Stimulated activated CD8-positive, alpha-beta memory T cell treated with anti-CD3 and anti-CD28 coated beads, Interleukin-7, amount 100 ng/mL, for 1 hour (primary cell): ENCODE measurements around the gene EPHA2.
"Not testable (repeated sequence)": the region's sequence is repeated elsewhere in the genome, so short reads cannot be mapped to it uniquely, and the experiment has no call there.

Experiments used
- DNase-seq, 2 donors: peaks; one replicate each; pipeline ENCODE4 v3.0.0-alpha.2; 2020; ENCODE audit warnings: low read depth in 2 of 2

Gene EPHA2

DNA sequence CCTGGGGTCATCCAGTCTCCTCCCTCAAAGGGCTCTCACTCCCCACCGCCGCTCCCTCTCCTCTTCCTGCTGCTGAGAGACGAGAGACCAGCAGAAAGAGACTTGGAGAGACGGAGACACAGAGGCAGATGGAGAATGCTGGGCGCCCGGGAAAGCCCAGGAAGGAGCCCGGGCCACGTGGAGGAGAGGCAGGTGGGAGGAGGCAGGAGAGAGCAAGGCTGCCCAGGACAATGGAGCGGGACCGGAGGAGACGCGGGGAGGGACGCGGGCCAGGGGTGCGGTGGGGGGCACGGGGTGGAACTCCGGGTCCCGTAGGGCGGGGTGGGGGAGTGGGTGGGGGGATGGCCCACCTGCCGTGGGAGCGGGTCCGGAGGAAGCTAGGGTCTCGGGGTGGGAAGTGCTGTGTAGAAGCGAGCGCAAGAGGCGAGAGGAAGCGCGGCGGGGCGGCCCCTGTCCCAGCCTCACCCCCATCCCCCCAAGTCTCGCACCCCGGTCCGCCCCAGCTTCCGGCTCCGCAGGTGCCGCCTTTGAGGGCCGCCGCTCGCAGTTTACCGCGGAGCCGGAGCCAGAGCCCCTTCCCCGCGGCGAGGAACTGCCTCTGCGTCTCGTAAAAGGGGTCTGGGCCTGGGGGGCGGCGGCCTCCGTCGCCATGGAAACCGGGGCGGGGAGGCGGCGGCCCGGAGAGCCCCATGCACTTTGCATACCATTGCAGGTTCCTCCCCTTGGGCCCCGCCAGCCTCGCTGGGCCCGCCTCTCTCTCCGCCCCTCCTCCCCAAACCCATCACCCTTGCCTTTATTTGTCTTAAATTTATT lies 11.7 kb upstream of the EPHA2 start:
- peak; percentile 14 to 24 for DNase-seq

GRCh38 chr1:16166117-16166516 lies 10.2 kb upstream of the EPHA2 start:
- DNase-seq, result no peak

DNA sequence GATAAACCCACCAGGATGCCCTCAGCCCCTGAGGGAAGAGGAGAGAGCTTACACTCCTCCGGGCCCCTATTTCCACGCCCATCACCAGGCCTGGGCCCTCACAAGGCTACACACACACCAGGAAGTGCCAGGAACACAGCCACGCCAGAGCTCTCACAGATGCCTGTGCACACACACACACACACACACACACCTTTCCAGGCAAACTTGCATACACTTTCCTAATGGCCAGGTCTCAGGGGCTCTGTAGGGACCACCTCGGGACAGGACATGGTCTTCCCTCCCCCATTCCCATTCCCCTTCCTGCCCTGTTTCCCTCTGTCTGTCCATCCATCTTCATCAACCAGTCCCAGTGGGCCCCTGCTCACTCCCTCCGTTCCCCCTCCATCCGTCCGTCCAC lies 9.7 kb upstream of the EPHA2 start:
- no peak for DNase-seq

DNA sequence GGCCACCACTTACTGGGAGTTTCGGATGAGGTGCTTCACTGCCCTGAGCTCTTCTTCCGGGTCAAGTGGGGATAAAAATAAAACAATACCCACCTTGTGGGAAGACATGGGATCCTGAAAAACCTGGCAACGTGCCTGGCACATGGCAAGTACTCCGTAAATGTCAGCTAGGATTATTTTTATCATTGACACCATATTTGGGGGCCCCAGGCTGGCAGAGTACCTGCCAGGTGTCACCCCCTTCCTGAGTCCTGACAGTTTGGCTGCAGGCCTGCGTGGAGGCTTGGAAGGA lies 9.2 kb upstream of the EPHA2 start:
- no peak for DNase-seq

DNA sequence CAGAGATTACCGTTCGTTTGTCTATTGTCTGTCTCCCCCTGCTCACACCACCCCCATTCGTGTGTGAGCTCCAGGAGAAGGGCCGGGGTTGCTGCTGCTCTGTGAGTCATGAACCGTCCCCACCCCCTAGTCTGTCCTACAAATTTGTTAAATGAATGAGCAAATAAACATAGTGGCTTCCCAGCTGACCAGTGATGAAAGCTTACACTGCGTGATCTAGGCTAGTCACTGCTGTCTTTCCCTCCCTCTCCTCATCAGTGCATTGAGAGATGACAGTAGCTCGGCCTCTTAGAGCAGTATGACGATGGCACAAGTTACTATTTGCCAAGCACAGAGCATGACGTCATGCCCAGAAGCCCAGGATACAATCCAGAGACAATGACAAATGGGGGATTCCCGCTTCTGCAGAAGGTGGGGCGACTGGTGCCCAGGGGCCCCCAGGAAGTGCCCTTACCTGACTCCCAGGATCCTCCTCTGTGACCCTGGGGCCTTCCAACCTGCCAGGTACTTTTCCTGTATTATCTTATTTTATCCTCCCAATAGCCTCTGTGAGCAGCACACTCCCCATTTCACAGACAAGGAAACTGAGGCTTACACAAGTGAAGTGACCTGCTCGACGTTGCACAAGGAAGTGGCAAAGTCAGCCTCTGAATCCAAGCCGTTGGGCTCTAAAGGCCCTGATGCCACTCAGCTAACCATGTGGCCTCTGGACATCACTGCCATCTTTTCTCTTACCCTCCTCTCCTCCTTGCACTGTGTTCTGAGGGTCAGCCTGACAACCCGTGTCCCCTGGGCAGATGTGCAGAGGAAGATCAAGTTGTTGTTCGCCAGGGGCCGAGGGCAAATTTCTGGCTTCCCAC lies 8.6 kb upstream of the EPHA2 start:
- DNase-seq, result no peak

DNA sequence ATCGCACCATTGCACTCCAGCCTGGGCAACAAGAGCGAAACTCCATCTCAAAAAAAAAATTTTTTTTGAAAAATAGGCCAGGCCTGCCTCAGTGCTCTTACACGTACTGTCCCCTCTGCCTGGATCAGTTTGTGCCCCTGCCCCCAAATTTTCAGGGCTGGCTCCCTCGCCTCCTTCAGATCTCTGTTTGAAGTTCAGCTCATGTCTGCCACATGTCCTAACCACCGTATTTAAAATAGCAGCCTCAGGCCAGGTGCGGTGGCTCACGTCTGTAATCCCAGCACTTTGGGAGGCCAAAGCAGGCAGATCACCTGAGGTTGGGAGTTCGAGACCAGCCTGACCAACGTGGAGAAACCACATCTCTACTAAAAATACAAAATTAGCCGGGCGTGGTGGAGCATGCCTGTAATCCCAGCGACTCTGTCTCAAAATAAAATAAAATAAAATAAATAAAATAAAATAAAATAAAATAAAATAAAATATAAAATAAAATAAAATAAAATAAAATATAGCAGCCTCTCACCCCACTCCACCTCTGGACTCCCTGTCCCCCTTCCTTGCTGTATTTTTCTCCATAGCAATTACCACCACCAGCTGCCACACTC lies 7.8 kb upstream of the EPHA2 start:
- DNase-seq, result not testable (repeated sequence)

DNA sequence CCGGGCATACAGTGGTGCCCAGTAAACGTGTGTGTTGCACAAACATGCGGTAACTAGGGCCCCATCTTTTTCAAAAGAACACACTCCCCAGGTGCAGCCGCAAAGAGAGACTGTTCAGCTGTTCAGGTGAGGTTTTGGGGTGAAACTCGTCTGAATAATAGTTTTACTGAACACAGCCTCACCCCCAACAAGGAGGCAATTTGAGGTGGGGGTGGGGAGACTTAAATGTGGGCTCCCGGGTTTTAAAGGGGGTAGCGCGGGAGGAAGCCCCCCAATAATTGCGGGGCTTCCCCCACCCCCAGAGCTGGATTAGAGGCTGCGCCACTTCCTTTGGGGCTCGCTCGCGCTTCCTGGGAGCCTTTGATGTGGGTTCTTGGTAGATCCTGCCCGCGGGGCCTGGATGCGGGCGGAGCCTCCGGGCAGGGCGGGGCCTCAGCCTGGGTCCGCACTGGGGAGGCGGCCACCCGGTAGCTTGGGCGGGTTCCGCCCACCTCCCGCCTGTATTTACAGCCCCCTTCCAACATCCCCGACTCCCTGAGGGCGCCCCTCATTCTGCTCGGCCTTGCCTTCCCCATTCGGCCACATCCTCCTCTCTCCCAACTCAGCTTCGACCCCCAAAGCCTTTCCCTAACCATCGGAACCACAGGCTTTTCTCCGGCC lies 6.4 kb upstream of the EPHA2 start:
- DNase-seq, result peak in 1 of 2 donors; percentile 29

- no peak for DNase-seq
Observed at GRCh38 chr1:16161717-16162116, 5.8 kb upstream of the EPHA2 start.

DNA sequence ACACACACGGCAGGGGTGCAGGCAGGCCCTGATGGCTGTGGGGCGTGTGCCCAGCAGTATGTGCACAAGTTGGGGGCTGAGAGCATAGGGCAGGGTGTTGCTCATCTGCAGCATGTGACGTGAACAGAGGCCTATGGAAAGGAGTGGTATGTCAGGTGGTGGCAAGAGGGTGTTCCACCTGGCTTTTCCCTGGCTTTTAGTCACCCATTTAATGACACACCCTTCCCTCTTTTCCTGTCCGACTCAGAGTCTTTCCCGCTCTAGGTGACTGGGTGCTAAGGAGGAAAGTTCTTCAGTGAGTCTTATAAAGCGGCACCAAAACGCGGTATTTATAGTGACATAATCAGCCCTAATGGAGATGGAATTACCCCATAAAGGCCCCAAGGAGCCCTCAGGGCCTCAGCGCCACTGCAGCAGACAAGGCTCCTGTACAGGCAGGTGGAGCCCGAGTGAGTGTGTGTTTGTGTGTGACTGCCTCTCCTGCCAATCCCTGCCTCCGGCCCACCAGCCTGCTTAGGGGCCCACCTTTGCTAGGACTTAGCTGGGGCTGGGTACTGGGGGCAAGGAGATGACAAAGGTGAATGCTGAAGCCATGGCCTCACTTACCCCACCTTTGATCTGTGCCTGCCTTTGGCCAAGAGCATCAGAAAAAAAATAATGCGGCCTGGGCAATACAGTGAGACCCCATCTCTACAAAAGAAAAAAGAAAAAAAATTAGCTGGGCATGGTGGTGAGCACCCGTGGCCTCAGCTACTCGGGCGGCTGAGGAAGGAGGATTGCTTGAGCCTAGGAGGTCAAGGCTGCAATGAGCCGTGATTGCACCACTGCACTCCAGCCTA lies 3.3 kb upstream of the EPHA2 start:
- DNase-seq, result no peak

GRCh38 chr1:16158025-16158424 lies 2.2 kb upstream of the EPHA2 start:
- DNase-seq, result no peak

DNA sequence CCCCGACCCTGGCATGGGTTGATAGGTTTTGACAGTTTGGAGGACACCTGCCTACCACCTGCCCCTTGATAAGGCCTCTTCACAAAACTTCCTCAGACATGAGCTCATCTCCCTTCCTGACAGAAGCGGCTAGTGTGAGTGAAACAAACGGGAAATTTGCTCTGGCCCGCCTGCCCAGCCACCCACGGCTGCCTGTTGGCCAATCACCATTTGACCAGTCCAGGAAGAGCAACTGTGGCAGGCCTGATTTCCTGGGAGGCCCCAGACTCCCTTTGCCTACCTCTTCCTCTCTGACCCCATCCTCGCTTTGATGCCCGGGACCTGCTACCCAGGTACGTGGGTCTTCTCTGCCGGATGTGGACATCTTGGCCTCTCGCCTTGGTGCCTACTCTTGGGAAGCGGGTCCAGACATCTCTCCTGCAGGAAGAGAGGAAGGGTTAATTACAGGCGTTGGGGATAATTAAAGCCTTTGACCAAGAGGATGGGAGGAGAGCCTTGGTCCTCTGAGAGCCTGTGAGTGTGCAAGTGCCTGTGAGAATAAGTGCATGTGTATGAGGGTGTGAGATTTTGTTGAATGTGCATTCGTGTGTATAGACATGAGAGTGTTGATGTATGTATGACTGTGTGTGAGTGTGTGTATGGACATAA lies 1.1 kb upstream of the EPHA2 start:
- no peak for DNase-seq

DNA sequence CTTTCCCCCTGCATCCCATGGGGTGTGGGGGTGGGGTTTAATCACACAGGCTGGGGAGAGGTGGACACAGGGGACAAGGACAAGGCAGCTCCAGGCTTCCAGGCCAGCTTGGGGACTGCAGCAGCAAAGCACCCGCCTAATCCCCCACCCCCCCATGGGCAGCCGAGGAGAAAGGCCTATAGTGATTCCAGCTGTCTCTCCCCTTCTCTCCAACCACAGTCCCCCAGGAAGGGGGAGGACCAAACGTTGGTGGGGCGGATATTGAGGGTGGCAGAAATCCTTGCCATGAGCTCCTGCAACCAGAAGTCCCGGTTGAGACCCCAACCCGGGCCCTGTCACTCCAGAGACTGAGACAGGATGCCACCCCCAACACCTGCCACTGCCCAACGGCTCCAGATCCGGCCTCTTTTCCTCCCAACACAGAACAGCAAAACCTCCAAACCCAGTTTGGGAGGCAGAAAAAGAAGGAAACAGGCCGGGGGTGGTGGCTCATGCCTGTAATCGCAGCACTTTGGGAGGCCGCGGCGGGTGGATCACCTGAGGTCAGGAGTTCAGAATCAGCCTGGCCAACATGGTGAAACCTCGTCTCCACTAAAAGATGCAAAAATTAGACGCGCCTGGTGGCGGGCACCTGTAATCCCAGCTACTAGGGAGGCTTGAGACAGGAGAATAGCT lies 1.7 kb downstream of the EPHA2 start:
- DNase-seq, result no peak

DNA sequence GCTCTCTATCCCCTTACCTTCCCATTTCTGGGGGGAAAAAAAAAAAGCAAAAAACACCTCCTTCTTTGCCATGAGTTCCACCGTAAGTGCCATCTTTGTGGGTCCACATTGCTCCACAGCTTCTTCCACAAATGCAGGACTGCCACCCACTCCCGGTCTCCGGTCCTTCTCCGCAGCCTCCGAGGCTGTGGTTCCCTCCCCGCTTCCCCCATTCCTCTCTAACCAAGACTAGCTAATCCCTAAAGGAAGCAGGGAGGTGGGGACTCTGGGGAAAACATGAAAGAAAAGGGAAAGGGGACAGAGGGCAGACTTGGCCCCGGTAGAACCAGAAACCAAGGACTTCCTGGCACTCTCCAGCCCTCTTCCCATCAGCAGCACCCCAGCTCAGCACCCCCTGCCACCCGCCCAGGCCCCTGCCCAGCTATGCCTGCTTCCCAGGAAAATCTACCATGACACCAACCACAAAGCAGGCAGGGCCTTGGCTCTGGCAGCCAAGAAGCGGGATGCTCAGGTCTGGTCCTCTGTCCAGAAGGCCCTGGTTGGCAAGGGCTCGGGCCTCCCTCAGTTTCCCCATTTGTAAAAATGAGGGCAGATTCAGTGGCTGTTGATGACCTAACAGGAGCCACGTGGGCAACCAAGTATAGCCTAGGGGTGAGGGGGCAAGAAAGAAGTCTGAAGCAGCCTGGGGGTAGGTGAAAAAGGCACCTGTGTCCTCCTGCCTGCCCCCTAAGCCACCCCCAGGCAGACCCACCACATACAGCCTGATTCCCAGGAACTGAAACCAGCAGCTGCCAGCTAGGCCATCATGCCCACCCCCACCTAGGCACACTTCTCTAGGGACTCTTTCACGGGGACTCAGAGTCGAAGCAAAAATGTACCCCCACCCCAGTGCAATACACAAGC lies 2.5 kb downstream of the EPHA2 start:
- no peak for DNase-seq

GRCh38 chr1:16152481-16153087 lies 3.3 kb downstream of the EPHA2 start:
- no peak for DNase-seq

DNA sequence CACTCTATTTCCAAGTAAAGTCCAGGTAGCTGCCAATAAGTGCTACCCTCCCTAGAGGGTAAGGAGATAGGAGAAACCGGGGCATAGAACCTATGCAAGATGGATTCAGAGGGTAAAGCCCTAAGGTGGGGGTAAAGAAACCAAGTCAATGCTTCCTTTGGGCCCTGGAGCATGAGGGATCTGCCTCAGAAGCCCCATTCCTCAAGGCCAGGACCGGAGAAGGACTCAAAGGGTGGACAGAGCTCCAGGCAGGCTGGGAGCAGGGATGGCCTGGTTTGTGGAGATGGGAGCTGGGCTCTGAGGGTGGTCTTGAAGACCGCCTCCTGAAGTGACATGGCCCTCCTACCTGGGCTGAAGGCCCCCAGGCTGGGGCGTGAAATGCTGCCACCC lies 3.9 kb downstream of the EPHA2 start:
- DNase-seq, result no peak

- no peak for DNase-seq
Observed at GRCh38 chr1:16151196-16151994, 4.5 kb downstream of the EPHA2 start.

GRCh38 chr1:16150508-16150907 lies 5.4 kb downstream of the EPHA2 start:
- DNase-seq, result no peak
